Urinary bladder (tissue), 4 donors: Measurements from ENCODE around the gene NKX6-2. TPM values are rescaled to one million over a fixed set of nuclear protein-coding genes. Genes with fewer than 3 reads are reported as not detected.
"Not testable (repeated sequence)": the region's sequence is repeated elsewhere in the genome, so short reads cannot be mapped to it uniquely, and the experiment has no call there.

Source experiments
- DNase-seq: peaks from one replicate; pipeline ENCODE4 v3.0.0-alpha.2; 2015; ENCODE audit errors: extremely low spot score
- H3K27ac ChIP-seq: one replicate; pipeline ENCODE4 v1.5.1; 2013; ENCODE audit warnings: low read depth, mild to moderate bottlenecking, moderate library complexity
- H3K36me3 ChIP-seq: one replicate; pipeline ENCODE4 v1.6.1; 2013; ENCODE audit warnings: mild to moderate bottlenecking, moderate library complexity; ENCODE audit not compliant: insufficient read depth
- H3K4me1 ChIP-seq: one replicate; pipeline ENCODE4 v1.6.1; 2013; ENCODE audit warnings: mild to moderate bottlenecking, moderate library complexity; ENCODE audit not compliant: insufficient read depth
- H3K4me3 ChIP-seq: one replicate; pipeline ENCODE4 v1.5.1; 2013; ENCODE audit warnings: low read depth, low read length
- WGBS: extraction: QIAGEN DNeasy Blood & Tissue Kit; methylation state at CpG from one replicate; pipeline ENCODE4 v1.1.7; 2013; 5-methylcytosine and 5-hydroxymethylcytosine counted together
- polyA plus RNA-seq: library from polyadenylated mRNA; stranded (reverse); fragments of 200-250 nt; gene quantifications from one replicate; pipeline ENCODE4 v1.2.3, GENCODE V29; 2013
- total RNA-seq: library from RNA; depleted of rRNA; stranded (reverse); fragments of >200 nt; gene quantifications from one replicate; pipeline ENCODE4 v1.2.3, GENCODE V29; 2014
- donor health status: healthy with polysubstance abuse.
- donor health status: healthy.

NKX6-2 gene
- total and polyA plus RNA-seq, 2 donors: 0.23 TPM; not detected in 1

- H3K36me3 ChIP-seq: peaks cover 4% of the 10 kb centered on the region
- H3K4me1 ChIP-seq: no peaks in the 10 kb centered on the region
- no peak for DNase-seq
- H3K4me3 ChIP-seq: no peak overlapping the region
- WGBS: 77% methylated on average over 22 of the region's 22 CpGs
- H3K27ac ChIP-seq: no peak overlapping the region
Measured at GRCh38 chr10:132774902-132775863, 10.8 kb downstream of the NKX6-2 start.

GRCh38 chr10:132774181-132774901, 11.6 kb downstream of the NKX6-2 start:
- WGBS: 75% methylated on average over 29 of the region's 29 CpGs
- no peak for DNase-seq
- H3K4me3 ChIP-seq: no peak overlapping the region
- no peaks in the 10 kb centered on the region for H3K4me1 ChIP-seq
- H3K36me3 ChIP-seq: peaks cover 4% of the 10 kb centered on the region
- H3K27ac ChIP-seq: no peak overlapping the region

GRCh38 chr10:132772816-132773215, 13.1 kb downstream of the NKX6-2 start:
- not testable (repeated sequence) for DNase-seq, H3K27ac ChIP-seq, H3K4me1 ChIP-seq, H3K4me3 ChIP-seq, H3K36me3 ChIP-seq
- 98% methylated on average over 20 of the region's 25 CpGs for WGBS

GRCh38 chr10:132770061-132771021, 15.6 kb downstream of the NKX6-2 start:
- no peaks in the 10 kb centered on the region for H3K4me1 ChIP-seq
- 95% methylated on average over 45 of the region's 45 CpGs for WGBS
- no peak overlapping the region for H3K4me3 ChIP-seq
- H3K27ac ChIP-seq: no peak overlapping the region
- no peak for DNase-seq
- H3K36me3 ChIP-seq: no peaks in the 10 kb centered on the region

GRCh38 chr10:132768346-132769248, 17.4 kb downstream of the NKX6-2 start:
- H3K27ac ChIP-seq: no peak overlapping the region
- no peak overlapping the region for H3K4me3 ChIP-seq
- no peaks in the 10 kb centered on the region for H3K36me3 ChIP-seq
- DNase-seq: no peak
- 98% methylated on average over 41 of the region's 41 CpGs for WGBS
- no peaks in the 10 kb centered on the region for H3K4me1 ChIP-seq

GRCh38 chr10:132766291-132766690, 19.7 kb downstream of the NKX6-2 start:
- no peak for DNase-seq

GRCh38 chr10:132765435-132765834, 20.5 kb downstream of the NKX6-2 start:
- H3K36me3 ChIP-seq: peaks cover 2% of the 10 kb centered on the region
- no peaks in the 10 kb centered on the region for H3K4me1 ChIP-seq
- no peak for DNase-seq
- WGBS: 86% methylated on average over 11 of the region's 11 CpGs
- H3K4me3 ChIP-seq: no peak overlapping the region
- no peak overlapping the region for H3K27ac ChIP-seq

More at GRCh38 chr10:132766291-132766690, 19.7 kb downstream of the NKX6-2 start:
- Histone ChIP-seq H3K36me3 (no peaks in the 10 kb centered on the region), H3K27ac (no peak overlapping the region), H3K4me1 (no peaks in the 10 kb centered on the region), H3K4me3 (no peak overlapping the region)
- 93% methylated on average over 13 of the region's 13 CpGs for WGBS

GRCh38 chr10:132764108-132764507, 21.8 kb downstream of the NKX6-2 start:
- Histone ChIP-seq H3K27ac (no peak overlapping the region), H3K4me3 (no peak overlapping the region), H3K36me3 (peaks cover 2% of the 10 kb centered on the region), H3K4me1 (no peaks in the 10 kb centered on the region)
- DNase-seq: no peak
- 88% methylated on average over 11 of the region's 11 CpGs for WGBS

GRCh38 chr10:132763545-132763944, 22.4 kb downstream of the NKX6-2 start:
- DNase-seq: no peak
- H3K4me3 ChIP-seq: no peak overlapping the region
- H3K27ac ChIP-seq: no peak overlapping the region
- no peaks in the 10 kb centered on the region for H3K4me1 ChIP-seq
- WGBS: 95% methylated on average over 5 of the region's 5 CpGs
- H3K36me3 ChIP-seq: peaks cover 2% of the 10 kb centered on the region

- H3K4me1 ChIP-seq: no peaks in the 10 kb centered on the region
- no peak overlapping the region for H3K27ac ChIP-seq
- no peak for DNase-seq
- 91% methylated on average over 6 of the region's 6 CpGs for WGBS
- H3K36me3 ChIP-seq: peaks cover 2% of the 10 kb centered on the region
- no peak overlapping the region for H3K4me3 ChIP-seq
Measured at GRCh38 chr10:132762267-132762666, 23.7 kb downstream of the NKX6-2 start.

GRCh38 chr10:132761395-132762060, 24.4 kb downstream of the NKX6-2 start:
- Histone ChIP-seq H3K4me1 (no peaks in the 10 kb centered on the region), H3K36me3 (peaks cover 2% of the 10 kb centered on the region), H3K27ac (no peak overlapping the region), H3K4me3 (no peak overlapping the region)
- 98% methylated on average over 11 of the region's 11 CpGs for WGBS
- no peak for DNase-seq

- 91% methylated on average over 14 of the region's 14 CpGs for WGBS
- Histone ChIP-seq H3K4me3 (no peak overlapping the region), H3K27ac (no peak overlapping the region), H3K36me3 (peaks cover 2% of the 10 kb centered on the region), H3K4me1 (no peaks in the 10 kb centered on the region)
- DNase-seq: no peak
Measured at GRCh38 chr10:132758865-132759264, 27.1 kb downstream of the NKX6-2 start.
